Activated CD4-positive, CD25-positive, alpha-beta regulatory T cell (primary cell): ENCODE results near the gene TMEM198.

ENCODE experiments used
- DNase-seq, 4 experiments: peaks; one replicate each; lab custom pipeline; 2025; lab: John Stamatoyannopoulos, UW

Gene TMEM198

DNA sequence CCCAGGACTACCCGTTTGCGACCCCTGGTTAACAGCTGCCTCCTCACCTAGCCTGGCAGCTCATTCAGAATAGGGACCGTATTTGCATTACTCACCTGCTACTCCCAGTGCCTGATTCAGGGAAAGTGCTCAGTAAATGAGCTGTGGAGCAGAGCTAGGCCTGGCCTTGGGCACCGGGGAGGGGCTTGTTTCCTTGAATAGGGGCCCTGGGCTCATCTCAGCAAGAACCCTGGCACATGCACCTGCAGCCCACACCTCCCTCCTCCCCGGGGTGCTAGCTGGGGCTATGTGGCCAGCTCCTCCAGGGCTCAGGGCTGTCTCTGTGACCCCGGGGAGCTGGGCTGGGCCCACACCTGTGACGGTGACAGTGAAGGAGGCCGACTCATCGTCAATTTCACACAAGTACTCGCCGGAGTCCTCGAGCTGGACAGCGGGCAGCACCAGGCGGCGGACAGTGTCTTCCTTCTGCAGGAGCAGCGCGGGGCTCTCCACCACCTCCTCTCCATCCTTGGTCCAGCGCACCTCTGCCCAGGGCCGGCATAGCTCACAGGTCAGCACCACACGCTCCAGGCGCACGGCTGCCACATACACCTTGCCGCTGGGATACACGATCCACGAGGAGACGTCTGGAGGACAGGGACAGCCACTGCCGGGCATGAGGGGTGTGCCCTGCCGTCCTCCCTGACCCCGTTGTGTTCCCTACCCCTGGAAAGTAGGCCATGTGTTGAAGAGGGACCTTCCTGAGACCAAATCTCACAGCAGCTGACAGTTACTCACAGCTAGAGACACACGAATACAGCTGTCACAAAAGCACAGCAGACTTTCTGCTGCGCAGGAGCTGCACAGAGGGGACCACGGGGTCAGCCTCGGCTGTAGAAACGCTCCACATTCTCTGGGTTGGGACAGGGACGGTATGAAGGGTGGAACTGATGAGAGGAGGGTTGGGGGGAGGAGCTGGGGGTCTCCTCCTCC lies 18.5 kb downstream of the TMEM198 start:
- DNase-seq = no peak

DNA sequence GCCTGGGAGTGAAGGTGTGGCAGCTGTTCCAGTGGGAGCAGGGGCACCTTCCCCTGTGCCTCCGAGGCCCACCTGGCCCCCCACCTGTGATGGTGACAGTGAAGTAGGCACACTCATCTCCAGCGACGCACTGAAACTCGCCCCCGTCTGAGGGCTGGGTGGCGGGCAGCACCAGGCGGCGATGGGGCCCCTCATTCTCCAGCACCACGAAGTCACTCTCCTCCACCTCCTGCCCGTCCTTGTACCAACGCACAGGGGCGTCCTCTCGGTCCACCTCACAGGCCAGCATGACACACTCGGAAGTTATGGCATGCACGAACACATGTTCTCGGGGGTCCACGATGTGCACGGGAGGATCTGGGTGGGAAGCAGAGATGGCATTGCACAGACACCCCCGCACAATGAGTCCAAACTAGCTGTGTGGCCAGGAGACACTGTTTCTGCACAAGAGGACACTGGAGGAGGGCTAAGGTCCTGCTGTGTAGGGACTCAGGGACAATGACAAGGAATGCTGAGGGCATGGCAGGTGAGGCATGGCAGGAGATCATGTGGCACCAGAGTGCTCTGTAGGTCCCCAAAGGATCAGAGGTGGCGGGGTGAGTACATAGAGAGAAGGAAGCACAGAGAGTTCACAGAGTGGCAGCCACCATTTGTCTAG lies 19.6 kb downstream of the TMEM198 start:
- no peak for DNase-seq

DNA sequence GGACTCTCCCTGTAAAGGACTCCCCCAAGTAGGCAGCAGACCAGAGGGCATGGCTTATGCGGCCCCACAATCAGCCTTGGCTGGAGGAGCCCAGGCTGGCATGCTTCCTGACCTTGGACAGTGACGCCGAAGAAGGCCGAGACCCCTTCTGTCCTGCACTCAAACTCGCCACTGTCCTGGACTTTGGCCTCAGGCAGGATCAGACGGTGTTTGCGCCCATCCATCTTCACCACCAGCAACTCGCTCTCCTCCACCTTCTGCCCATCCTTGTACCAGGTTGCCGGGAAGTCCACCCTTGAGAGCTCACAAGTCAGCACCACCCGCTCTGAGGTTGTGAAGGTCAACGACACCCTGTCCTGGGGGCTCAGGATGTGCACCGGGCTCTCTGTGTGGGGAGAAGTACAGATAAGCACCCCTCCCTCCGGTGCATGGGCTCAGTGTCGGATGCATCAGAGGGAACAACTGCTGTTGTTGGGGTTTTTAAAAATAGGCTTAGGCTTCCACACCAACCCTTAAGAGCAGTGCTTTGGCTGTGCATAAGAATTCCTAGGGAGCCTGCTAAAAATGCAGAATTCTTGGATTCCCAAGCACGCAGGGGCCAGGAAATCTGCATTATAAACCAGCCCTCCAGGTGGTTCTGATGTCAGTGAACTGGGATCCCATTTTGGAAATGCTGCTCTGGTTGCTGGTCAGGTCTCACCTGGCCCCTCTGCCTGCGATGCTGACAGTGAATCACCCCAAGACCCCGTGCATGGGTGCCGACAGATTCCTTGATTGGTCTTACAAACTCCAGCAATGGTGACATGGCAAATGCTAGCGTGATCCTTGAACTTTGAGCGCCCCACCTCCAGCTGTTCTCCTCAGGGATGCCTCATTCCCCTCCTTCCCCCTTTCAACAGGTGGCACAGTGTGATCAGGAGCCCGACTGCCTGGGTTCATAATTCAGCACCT lies 21.6 kb downstream of the TMEM198 start:
- DNase-seq = no peak

DNA sequence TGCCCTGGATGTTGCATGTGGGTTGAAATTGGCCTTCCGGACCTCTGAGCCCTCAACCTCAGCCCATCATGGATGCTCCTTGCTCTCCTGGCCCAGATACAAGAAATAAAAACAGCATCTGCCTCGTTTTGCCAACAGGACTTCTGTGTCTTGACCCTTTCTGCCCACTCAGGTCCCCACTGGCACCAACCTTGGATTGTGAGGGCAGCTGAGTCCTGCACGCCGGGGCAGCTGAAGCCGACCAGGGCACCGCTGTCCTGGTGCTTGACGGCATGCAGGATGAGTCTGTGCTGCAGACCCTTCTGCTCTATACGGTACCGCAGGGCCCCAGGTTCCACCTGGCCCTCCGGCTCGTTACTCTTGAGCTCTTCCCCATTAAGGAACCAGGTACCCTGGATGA lies 22.8 kb downstream of the TMEM198 start:
- no peak for DNase-seq

DNA sequence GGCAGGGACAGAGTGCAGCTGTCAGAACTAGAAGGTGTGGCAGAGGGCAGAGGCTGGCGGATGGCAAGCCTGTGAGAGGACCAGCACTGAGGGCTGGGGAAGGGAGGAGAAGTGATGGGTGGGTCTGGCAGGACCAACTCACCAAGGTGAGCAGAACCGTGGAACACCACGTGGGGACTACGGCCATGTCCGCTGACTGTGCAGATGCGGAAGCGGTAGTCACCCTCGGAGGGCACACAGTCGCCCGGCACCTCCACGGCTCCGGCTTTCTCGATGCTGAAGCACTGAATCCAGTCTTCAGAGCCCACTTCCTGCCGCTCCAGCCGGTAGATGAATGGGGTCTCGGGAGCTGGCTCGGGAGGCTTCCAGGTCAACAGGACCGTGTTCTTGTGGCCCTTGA lies 23.3 kb downstream of the TMEM198 start:
- DNase-seq = no peak

DNA sequence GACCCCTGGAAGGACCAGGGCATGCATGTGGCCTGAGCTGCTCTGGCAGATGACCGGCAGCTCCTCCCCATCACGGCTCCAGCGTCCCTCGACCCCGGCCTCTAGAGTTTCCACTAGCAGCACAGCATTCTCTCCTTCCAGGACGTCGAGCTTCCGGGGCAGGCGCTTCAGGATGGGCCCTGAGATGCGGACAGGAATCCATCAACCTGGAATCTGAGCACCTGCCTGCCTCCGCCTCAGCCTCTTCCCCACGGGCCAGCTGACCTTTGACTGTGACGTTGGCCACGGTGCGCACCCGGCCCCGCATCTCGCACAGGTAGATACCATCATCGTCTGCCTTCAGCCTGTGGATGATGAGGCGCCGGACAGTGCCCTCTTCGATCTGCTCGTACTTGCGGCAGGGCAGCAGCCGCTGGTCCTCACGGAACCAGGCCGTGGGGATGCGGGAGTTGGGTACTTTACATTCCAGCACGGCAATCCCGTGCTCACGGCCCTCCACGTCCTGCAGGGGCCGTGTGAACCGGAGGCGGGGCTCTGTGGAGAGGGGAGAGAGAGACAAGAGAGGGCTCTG lies 24.0 kb downstream of the TMEM198 start:
- DNase-seq = no peak

DNA sequence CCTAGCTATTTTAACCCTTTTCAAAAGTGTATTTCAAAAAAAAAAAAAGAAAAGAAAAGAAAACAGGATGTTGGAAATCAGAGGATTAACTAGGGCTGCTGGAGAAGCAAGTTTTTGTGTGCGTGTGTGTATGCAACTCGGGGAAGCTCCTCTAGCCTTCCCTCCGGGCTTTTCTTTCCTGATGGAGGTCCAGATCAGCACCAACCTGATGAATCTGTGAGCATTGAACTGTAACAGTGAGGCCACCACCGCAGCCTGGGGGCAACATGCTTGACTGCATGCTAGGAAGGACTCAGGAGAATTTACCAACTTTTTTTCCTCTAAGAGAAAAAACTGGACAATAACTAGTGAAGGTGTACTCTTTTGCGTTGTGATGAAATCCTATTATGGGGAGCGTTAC lies 25.2 kb downstream of the TMEM198 start:
- DNase-seq = no peak

DNA sequence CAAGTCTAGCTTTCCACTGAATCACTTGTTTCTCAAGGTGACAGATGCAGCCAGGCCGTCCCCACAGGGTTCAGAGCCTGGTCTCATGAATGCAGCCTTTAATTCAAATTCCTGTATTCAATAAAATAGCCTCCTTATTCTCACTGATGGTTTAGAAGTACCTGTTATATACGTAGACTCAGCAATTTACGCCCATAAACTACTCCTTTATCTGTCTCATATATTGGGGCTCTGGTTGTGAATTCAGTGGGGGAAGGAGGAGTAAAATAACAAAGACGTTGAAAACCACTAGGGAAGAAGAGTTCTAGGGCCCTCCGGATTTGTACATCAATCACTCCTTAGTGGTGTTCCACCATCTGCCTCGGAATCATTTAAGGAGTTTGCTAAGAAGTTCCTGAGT lies 25.8 kb downstream of the TMEM198 start:
- no peak for DNase-seq

DNA sequence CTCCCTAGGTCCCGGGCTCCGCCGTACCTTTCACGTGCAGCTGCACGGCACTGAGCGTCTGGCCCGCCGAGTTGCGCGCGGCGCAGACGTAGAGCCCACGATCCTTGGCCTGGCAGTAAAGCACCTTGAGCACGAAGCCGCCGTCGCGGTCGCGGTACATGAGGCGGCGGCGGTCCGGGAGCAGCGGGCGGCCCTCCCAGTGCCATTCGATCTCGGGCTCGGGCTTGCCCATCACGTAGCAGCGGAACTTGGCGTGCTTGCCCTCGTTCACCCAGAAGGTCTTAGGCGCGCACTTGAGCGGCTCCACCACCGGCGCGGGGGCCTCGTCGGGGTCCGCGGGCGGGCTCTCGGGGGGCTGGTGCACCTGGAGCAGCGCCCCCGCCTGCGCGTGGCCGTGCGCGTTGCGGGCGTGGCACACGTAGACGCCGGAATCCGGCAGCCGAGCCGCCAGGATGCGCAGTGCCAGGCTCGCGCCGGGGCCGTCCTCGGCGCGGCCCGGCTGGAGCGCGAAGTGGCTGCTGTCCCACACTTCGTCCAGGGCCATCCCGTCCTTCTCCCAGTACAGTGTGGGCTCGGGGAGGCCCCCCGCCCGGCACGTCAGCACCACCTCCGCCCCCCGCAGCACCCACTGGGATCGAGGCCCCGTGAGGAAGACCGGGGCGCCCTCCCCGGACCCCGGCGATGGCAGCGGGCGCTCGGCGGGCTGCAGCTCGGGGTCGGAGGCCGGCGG lies 26.5 kb downstream of the TMEM198 start:
- no peak for DNase-seq

DNA sequence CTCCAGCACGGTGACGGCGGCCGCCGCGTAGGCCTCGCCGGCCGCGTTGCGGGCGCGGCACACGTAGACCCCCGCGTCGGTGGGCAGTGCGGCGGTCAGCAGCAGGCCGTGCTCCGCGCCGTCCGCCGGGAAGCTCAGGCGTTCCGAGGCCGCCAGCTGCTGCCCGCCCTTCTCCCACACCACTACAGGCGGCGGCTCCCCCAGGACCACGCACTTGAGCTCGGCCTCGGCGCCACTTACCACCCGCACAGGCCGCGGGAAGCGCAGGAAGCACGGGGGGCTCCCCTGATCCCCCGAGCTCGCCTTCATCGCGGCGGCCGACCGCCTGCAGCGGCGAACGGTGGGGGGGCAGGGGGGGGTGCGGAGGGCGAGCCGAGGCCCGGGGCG lies 27.1 kb downstream of the TMEM198 start:
- no peak for DNase-seq

DNA sequence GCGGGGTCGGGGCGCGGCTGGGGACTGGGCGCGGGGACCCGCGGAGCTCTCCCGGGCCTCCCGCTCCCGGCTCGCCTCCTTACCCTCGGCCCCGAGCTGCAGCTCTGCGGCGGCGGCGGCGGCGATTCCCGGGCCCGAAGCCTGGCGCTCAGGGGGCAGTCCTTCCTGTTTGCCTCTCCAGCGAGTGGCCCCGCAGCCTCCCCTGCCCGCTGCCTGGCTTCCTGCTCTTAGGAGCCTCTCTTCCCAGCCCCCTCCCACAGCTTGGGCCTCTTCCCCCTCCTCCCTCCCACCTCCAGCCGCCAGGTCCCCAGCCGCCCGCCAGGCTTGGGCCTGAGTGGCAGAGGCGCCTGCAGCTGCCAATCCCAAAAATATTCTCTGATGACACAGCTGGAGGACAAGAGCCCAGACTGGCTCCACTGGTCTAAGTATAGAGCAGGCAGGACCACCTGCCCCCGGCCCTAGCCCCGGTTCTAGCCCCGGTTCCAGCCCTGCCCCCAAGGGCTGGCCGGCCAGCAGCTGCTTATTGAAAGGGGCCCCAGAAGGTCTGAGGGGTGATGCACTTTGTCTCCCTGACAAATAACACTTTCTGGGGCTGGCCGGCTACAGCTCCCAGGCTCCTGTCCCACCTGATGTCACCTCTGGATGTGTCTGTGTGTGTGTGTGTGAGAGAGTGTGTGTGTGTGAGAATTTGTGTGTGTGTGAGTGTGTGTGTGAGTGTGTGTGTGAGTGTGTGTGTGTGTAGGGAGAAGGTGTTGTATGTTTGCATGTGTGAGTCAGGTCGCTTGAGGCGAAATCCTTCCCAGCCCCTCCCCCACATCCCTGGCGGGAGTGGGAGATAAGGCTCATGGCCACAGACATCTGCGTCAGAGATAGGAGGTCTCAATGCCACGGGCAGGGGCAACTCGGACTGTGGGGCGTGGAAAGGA lies 27.7 kb downstream of the TMEM198 start, which contains the start of gene OBSL1:
Gene OBSL1 (minus strand): TSS at position 229 of the 926 bp plus-strand sequence. CDS start 307 bp downstream, outside the sequence.
- no peak for DNase-seq

DNA sequence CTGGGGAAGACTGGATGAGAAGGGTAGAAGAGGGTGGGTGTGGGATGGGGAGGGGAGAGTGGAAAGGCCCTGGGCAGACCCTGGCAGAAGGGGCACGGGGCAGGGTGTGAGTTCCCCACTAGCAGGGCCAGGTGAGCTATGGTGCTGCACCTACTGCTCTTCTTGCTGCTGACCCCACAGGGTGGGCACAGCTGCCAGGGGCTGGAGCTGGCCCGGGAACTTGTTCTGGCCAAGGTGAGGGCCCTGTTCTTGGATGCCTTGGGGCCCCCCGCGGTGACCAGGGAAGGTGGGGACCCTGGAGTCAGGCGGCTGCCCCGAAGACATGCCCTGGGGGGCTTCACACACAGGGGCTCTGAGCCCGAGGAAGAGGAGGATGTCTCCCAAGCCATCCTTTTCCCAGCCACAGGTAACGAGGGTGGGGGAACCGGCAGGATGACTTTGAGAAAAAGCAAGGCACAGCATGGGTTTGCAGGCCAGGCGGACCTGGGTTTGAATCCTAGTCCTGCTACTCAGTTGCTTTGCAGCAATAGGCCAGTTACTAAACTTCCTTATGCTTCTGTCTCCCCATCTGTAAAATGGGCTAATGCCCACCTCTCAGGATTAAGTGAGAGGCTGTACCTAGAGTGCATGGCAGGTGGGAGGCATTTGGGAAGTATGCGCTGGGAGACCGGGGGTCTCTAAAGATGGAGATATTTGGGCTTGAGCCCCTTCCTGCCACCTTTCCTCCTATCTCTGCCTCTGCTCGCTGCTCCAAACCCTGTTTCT lies 28.6 kb downstream of the TMEM198 start, which contains the start of gene INHA:
Gene INHA (plus strand): TSS at position 74 of the 765 bp plus-strand sequence. CDS start 65 bp downstream, at position 139.
- DNase-seq = no peak

DNA sequence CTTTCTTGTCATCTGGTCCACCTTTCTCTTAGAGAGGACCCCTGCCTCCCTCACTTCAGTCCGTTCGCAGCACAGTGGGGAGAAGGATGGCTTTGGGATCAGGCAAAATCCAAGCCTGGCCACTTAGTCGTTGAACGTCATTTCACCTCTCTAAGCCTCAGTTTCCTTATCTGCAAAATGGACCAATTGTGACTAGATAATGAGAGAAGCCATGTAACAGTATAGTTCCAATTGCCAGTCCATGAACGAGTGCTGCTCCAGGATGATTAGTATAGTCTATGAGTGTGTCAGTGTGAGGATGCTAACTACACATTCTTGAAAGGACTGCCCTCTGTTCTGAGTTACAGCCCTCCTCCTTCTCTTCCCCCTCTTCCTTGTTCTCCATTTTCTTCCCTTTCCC lies 29.3 kb downstream of the TMEM198 start:
- no peak for DNase-seq

DNA sequence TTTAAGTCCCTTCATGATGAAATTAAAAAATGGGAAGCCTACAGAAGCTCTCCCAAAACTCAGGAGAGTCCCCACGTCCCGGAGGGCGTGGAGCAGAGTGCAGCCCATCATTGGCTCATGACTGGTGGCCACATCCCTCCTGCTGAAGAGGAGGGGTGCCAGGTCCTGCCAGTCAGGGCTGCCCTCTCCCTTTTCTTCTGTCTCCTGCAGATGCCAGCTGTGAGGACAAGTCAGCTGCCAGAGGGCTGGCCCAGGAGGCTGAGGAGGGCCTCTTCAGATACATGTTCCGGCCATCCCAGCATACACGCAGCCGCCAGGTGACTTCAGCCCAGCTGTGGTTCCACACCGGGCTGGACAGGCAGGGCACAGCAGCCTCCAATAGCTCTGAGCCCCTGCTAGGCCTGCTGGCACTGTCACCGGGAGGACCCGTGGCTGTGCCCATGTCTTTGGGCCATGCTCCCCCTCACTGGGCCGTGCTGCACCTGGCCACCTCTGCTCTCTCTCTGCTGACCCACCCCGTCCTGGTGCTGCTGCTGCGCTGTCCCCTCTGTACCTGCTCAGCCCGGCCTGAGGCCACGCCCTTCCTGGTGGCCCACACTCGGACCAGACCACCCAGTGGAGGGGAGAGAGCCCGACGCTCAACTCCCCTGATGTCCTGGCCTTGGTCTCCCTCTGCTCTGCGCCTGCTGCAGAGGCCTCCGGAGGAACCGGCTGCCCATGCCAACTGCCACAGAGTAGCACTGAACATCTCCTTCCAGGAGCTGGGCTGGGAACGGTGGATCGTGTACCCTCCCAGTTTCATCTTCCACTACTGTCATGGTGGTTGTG lies 30.9 kb downstream of the TMEM198 start:
- no peak for DNase-seq

DNA sequence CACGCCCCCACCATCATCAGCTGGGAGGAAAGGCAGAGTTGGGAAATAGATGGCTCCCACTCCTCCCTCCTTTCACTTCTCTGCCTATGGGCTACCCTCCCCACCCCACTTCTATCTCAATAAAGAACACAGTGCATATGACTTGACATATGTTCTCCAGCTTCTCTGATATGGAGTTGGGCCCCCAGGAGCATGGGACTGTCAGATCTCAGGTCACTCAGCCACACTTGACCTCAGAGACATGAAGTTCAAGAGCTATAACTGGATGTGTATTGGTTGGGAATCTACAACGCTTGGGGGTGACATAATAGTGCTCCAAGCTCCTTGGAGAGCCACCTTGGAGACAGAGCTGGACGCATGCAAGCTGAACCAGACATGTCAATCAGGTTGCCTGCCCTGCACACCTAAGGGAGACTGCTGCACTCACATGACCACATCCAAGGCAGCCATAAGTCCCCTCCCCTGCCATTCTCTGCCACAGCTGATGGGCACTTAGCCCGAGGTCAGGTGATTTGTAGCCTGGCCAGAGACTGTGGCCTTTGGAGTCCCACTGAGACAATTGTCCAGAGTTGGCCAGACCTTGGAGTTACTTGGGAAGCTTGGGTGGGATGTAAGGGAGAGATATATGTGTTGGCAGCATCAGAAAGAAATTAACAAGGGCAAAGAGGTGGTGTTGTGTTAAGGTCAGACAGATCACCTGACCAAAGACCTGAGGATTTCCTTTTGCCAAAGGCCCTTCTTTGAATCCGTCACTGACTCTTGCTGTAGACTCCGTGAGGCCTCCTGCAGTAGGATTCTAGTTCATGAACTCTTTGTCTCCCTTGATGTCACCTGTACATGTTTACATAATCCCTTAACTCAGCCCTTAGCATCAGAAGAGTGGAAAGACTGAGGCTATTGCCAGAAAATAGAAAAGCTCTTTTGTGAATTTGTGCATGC lies 32.0 kb downstream of the TMEM198 start:
- DNase-seq = no peak

DNA sequence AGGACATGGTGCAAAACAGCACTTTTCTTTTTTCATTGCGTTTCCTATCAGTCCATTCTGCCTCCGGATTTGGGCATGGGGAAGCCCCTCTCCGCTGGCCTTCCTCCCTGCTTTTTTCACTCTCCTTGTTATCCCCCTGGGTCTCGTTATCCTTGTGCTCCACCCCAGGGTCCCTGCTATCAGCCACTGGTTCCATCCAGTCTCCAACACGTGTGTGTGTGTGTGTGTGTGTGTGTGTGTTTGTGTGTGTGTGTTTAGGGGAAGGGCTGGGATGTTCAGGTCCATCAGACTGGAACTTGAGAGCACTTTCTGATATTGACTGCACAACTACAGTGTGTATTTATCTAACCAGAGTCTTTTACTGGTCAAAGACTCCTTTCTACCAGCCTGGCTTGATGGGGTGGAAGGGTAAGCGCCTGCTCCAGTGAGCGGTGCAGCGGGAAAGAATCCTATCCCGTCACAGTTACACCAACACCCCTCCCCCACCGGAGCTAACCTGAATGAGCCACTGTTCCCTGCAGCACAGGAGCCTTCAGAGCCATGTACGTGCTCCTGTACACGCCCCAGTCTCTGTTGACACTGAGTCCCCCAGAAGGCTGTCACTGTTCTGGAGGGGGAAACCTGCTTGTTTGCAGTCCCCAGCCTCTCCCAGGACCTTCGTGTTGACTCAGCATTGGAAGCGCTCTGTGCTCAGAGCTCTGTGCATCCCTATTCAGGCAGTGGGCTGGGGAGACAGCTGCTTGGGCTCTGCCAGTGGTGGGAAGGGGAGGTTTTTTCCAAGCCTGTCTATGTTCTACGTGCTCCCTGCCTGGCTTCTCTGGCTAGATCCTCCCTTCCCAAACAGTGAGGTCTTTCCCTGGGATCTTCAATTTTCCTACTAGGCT lies 32.9 kb downstream of the TMEM198 start:
- no peak for DNase-seq
